Astrocyte (in vitro differentiated cells and primary cell): Measurements from ENCODE around the gene MEX3C.

ENCODE experiments used
- EZH2 ChIP-seq: IDR thresholded peaks from 2 replicates; pipeline ENCODE4 v1.6.1; 2012; ENCODE audit warnings: mild to moderate bottlenecking, low read length, inconsistent platforms; ENCODE audit not compliant: insufficient read depth
- TF ChIP-seq, protein P1 (sequence below): IDR thresholded peaks from 2 replicates; pipeline ENCODE4 v1.5.1; 2011; ENCODE audit warnings: low read depth, mild to moderate bottlenecking, inconsistent platforms, low read length, moderate library complexity; ENCODE audit not compliant: insufficient read depth

GRCh38 chr18:51137891-51138290 lies 59.6 kb downstream of the MEX3C start:
- TF ChIP-seq, protein P1, sequence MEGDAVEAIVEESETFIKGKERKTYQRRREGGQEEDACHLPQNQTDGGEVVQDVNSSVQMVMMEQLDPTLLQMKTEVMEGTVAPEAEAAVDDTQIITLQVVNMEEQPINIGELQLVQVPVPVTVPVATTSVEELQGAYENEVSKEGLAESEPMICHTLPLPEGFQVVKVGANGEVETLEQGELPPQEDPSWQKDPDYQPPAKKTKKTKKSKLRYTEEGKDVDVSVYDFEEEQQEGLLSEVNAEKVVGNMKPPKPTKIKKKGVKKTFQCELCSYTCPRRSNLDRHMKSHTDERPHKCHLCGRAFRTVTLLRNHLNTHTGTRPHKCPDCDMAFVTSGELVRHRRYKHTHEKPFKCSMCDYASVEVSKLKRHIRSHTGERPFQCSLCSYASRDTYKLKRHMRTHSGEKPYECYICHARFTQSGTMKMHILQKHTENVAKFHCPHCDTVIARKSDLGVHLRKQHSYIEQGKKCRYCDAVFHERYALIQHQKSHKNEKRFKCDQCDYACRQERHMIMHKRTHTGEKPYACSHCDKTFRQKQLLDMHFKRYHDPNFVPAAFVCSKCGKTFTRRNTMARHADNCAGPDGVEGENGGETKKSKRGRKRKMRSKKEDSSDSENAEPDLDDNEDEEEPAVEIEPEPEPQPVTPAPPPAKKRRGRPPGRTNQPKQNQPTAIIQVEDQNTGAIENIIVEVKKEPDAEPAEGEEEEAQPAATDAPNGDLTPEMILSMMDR = no peak
- no peak for TF ChIP-seq EZH2
